Kidney (tissue), 14 donors: Measurements from ENCODE around the gene GTSF1L. TPM values are rescaled to one million over a fixed set of nuclear protein-coding genes. Genes with fewer than 3 reads are reported as not detected.
"Not testable (repeated sequence)": the region's sequence is repeated elsewhere in the genome, so short reads cannot be mapped to it uniquely, and the experiment has no call there.

ENCODE experiments used
- DNase-seq, 5 donors: peaks; one replicate each; pipeline ENCODE4 v3.0.0-alpha.2; 2013 to 2020
- FAIRE-seq: peaks from 2 replicates; lab custom pipeline; 2012; peaks lifted over from hg19 to GRCh38; lab: Jason Lieb, UNC
- H3K27ac ChIP-seq, 2 donors: one replicate each; pipeline ENCODE4 v1.7.0; 2013; ENCODE audit warnings: low read depth in 2 of 2, low read length in 2 of 2, inconsistent platforms in 1 of 2
- H3K27me3 ChIP-seq: one replicate; pipeline ENCODE4 v1.7.1; 2013; ENCODE audit warnings: low read length, inconsistent platforms; ENCODE audit not compliant: control insufficient read depth, insufficient read depth
- H3K36me3 ChIP-seq, 3 donors: one replicate each; pipeline versions ENCODE4 v1.7.0 to v1.7.1; 2013; ENCODE audit warnings: low read length in 3 of 3, control low read depth in 1 of 3, inconsistent platforms in 1 of 3; ENCODE audit not compliant: insufficient read depth in 3 of 3, control insufficient read depth in 2 of 3
- H3K4me1 ChIP-seq, 3 donors: one replicate each; pipeline versions ENCODE4 v1.7.0 to v1.7.1; 2013; ENCODE audit warnings: low read length in 3 of 3, inconsistent platforms in 1 of 3, low read depth in 1 of 3; ENCODE audit not compliant: control insufficient read depth in 2 of 3, insufficient read depth in 2 of 3
- H3K4me3 ChIP-seq, 3 donors: one replicate each; pipeline versions ENCODE4 v1.7.0 to v1.8.1; 2013; ENCODE audit warnings: low read length in 3 of 3, control low read depth in 1 of 3, inconsistent platforms in 1 of 3
- H3K9ac ChIP-seq, 3 donors: one replicate each; pipeline versions ENCODE4 v1.7.0 to v1.7.1; 2013; ENCODE audit warnings: low read length in 3 of 3, control low read depth in 1 of 3, inconsistent platforms in 1 of 3
- H3K9me3 ChIP-seq, 3 donors: one replicate each; pipeline versions ENCODE4 v1.7.0 to v1.7.1; 2013; ENCODE audit warnings: low read length in 3 of 3, control low read depth in 1 of 3, inconsistent platforms in 1 of 3; ENCODE audit not compliant: control insufficient read depth in 2 of 3, insufficient read depth in 1 of 3
- intact Hi-C: fragments of 100-400 bp; cut with DNase I; formaldehyde crosslinking; loops from one replicate; pipeline ENCODE4 v1.11.1; 2022
- polyA plus RNA-seq: library from polyadenylated mRNA; stranded (reverse); fragments of 350-450 nt; fragmentation: Illumina TruSeq; extraction: RNeasy Lipid Tissue Mini Kit (QIAGEN cat#74804); gene quantifications from one replicate; pipeline ENCODE4 v1.2.3, GENCODE V29; 2014; ENCODE audit warnings: low read depth, low replicate concordance; ENCODE audit not compliant: insufficient read depth
- total RNA-seq: library from RNA; stranded (reverse); fragmentation: NEBNext Ultra II Directional; extraction: Animal tissue kit (Norgen Biotek cat#: 25700); gene quantifications from one replicate; pipeline ENCODE4 v1.2.1, GENCODE V29; 2021
- TF ChIP-seq, protein P1 (sequence below): IDR thresholded peaks from 3 replicates; pipeline ENCODE4 v1.5.1; 2012; ENCODE audit warnings: mild to moderate bottlenecking, moderate library complexity, borderline replicate concordance; ENCODE audit not compliant: insufficient read depth; ENCODE audit errors: extremely low read depth
- donor health status: control.
- donor health status: control.
- donor health status: control.
- donor health status: control.
- donor health status: control.
- donor health status: DM: yes; HTN: yes; CAD: no.
- donor health status: Normal renal cell carcinoma (clear cell type).

Gene GTSF1L
- total and polyA plus RNA-seq, 2 donors from 2014 or later: not detected

DNA sequence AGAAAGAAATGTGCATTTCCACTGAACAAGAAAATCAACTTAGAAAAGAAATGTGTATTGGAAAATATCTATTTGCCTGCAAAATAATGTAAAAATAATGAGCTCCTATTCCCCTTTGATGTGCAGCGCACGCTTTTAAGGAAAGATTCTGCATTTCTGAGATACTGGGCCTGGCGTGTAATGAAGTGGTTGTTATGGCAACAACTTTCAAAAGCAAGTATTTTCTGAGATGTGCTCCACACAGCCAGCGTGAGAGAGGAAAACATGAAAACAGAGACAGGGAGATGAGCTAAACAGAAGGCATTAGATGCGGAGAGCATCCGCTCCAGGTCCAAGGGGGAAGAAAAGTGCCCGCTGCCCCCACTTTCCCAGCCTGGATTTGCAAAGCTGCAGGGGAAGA, 39.1 kb upstream of the GTSF1L start:
- no peak for DNase-seq
- no peaks in the 10 kb centered on the region for H3K9me3 ChIP-seq
- intact Hi-C loops: no loop called here

DNA sequence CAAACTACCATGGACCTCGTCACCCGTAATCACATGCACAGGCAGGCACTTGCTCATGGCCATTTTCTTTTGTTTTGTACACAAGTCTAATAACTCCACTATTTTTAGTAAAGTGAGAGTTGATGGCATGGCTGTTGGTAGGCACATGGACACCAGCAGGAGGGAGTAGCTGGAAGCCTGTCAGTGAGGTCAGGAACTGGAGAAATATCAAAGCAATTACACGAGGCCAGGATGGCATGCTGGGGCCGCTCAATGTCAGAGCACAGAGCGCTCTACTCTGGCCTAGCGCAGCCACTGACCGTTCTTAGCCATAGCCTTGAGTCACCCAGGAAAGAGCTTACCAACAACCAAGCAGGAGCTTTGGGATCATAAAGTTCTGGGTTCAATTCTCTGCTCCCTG, 36.1 kb upstream of the GTSF1L start:
- no peak for DNase-seq
- no peak overlapping the region for H3K9ac ChIP-seq
- no peak overlapping the region for H3K4me3 ChIP-seq
- no peaks in the 10 kb centered on the region for H3K27me3 ChIP-seq
- H3K36me3 ChIP-seq: no peaks in the 10 kb centered on the region
- TF ChIP-seq, protein P1, sequence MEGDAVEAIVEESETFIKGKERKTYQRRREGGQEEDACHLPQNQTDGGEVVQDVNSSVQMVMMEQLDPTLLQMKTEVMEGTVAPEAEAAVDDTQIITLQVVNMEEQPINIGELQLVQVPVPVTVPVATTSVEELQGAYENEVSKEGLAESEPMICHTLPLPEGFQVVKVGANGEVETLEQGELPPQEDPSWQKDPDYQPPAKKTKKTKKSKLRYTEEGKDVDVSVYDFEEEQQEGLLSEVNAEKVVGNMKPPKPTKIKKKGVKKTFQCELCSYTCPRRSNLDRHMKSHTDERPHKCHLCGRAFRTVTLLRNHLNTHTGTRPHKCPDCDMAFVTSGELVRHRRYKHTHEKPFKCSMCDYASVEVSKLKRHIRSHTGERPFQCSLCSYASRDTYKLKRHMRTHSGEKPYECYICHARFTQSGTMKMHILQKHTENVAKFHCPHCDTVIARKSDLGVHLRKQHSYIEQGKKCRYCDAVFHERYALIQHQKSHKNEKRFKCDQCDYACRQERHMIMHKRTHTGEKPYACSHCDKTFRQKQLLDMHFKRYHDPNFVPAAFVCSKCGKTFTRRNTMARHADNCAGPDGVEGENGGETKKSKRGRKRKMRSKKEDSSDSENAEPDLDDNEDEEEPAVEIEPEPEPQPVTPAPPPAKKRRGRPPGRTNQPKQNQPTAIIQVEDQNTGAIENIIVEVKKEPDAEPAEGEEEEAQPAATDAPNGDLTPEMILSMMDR: no peak
- intact Hi-C loops: no loop called here
- FAIRE-seq: no peak
- H3K4me1 ChIP-seq: no peaks in the 10 kb centered on the region
- H3K9me3 ChIP-seq: no peaks in the 10 kb centered on the region
- H3K27ac ChIP-seq: no peak overlapping the region

More for the DNA sequence above, 39.1 kb upstream of the GTSF1L start:
- no peaks in the 10 kb centered on the region for H3K4me1 ChIP-seq
- H3K27me3 ChIP-seq: no peaks in the 10 kb centered on the region
- no peak overlapping the region for H3K4me3 ChIP-seq
- no peak overlapping the region for H3K27ac ChIP-seq
- no peak for FAIRE-seq
- H3K36me3 ChIP-seq: no peaks in the 10 kb centered on the region
- H3K9ac ChIP-seq: no peak overlapping the region
- TF ChIP-seq, protein P1: no peak

GRCh38 chr20:43761386-43762340, 34.9 kb upstream of the GTSF1L start:
- no peak overlapping the region for H3K27ac ChIP-seq
- no peaks in the 10 kb centered on the region for H3K9me3 ChIP-seq
- intact Hi-C loops: no loop called here
- TF ChIP-seq, protein P1: no peak
- no peaks in the 10 kb centered on the region for H3K27me3 ChIP-seq
- no peak overlapping the region for H3K9ac ChIP-seq
- no peaks in the 10 kb centered on the region for H3K36me3 ChIP-seq
- no peak overlapping the region for H3K4me3 ChIP-seq
- DNase-seq: no peak
- FAIRE-seq: no peak
- no peaks in the 10 kb centered on the region for H3K4me1 ChIP-seq

DNA sequence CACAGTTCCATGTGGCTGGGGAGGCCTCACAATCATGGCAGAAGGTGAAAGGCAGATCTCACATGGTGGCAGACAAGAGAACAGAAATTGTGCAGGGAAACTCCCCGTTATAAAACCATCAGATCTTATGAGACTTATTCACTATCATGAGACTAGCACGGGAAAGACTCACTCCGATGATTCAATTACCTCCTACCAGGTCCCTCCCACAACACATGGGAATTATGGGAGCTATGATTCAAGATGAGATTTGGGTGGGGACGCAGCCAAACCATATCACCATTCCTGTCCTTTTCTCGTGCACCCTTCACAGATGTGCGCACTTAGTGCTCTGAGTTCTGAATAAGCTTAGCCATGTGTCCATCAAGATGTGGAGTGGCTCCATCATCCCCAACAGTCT, 31.1 kb upstream of the GTSF1L start:
- H3K4me1 ChIP-seq, intact Hi-C loops, FAIRE-seq: not testable (repeated sequence)

More for the DNA sequence above, 31.1 kb upstream of the GTSF1L start:
- H3K4me3 ChIP-seq, H3K9ac ChIP-seq, H3K36me3 ChIP-seq, H3K27me3 ChIP-seq, H3K9me3 ChIP-seq, H3K27ac ChIP-seq, DNase-seq: not testable (repeated sequence)
